PFSK-1 (cell line): ENCODE measurements around the gene PRAMEF6. TPM values are rescaled to one million over a fixed set of nuclear protein-coding genes. Genes with fewer than 3 reads are reported as not detected.
"Not testable (repeated sequence)": the region's sequence is repeated elsewhere in the genome, so short reads cannot be mapped to it uniquely, and the experiment has no call there.

ENCODE experiments used
- FOXP2 ChIP-seq: optimal IDR thresholded peaks from 2 replicates; pipeline ENCODE3; 2011; ENCODE audit warnings: borderline replicate concordance, control low read depth, inconsistent platforms; ENCODE audit not compliant: insufficient read depth; ENCODE audit errors: extremely low read length, extremely low read depth
- POLR2AphosphoS5 ChIP-seq: IDR thresholded peaks from 2 replicates; pipeline ENCODE4 v1.6.1; 2012; ENCODE audit warnings: low read depth, mild to moderate bottlenecking, control low read depth, low read length, moderate library complexity
- REST ChIP-seq, 2 experiments: IDR thresholded peaks; 2 replicates each; pipeline versions ENCODE4 v1.6.1 to v1.8.0; 2011 to 2012; ENCODE audit warnings: low read depth in 2 of 2, low read length in 2 of 2, control low read depth in 1 of 2, inconsistent platforms in 1 of 2, mild to moderate bottlenecking in 1 of 2, moderate library complexity in 1 of 2; ENCODE audit not compliant: insufficient read depth in 1 of 2
- SIN3A ChIP-seq: IDR thresholded peaks from 2 replicates; pipeline ENCODE4 v1.6.1; 2012; ENCODE audit warnings: mild to moderate bottlenecking, low read length, moderate library complexity, borderline replicate concordance; ENCODE audit not compliant: insufficient read depth
- TAF1 ChIP-seq: IDR thresholded peaks from 2 replicates; pipeline ENCODE4 v1.6.1; 2012; ENCODE audit warnings: low read length, control low read depth, borderline replicate concordance; ENCODE audit not compliant: insufficient read depth
- polyA plus RNA-seq: library from polyadenylated mRNA; unstranded; fragments of >200 nt; gene quantifications from one replicate; pipeline ENCODE4 v1.2.1, GENCODE V29; 2012; ENCODE audit warnings: low read depth, missing spikeins; ENCODE audit not compliant: insufficient read length

The PRAMEF6 gene
- polyA plus RNA-seq, result not detected

- not testable (repeated sequence) for TF ChIP-seq POLR2AphosphoS5; FOXP2; REST (IDR thresholded peaks at IDR 0.05; ENCODE audit: insufficient read depth in 1 of 2, low read depth in 2 of 2, low read length in 2 of 2)
Measured at GRCh38 chr1:12947480-12947879, at the start of gene PRAMEF6. PRAMEF6 (minus strand) TSS chr1:12947580; CDS start chr1:12942518, 5,062 bp downstream.

- TF ChIP-seq REST (IDR thresholded peaks at IDR 0.05; ENCODE audit: insufficient read depth in 1 of 2, low read depth in 2 of 2, low read length in 2 of 2); FOXP2; TAF1: not testable (repeated sequence)
Measured at GRCh38 chr1:12916310-12916709, 31.1 kb downstream of the PRAMEF6 start, which contains the start of gene PRAMEF7. PRAMEF7 (plus strand) TSS chr1:12916610; CDS start chr1:12917693, 1,083 bp downstream.

- not testable (repeated sequence) for TF ChIP-seq REST (IDR thresholded peaks at IDR 0.05; ENCODE audit: insufficient read depth in 1 of 2, low read depth in 2 of 2, low read length in 2 of 2); FOXP2; SIN3A
Measured at GRCh38 chr1:12898170-12898569, 49.2 kb downstream of the PRAMEF6 start, which contains the start of gene PRAMEF10. PRAMEF10 (minus strand) TSS chr1:12898270; CDS start chr1:12895847, 2,423 bp downstream.
